K562 (cell line): ENCODE measurements around the gene SNX1. TPM values are rescaled to one million over a fixed set of nuclear protein-coding genes. Genes with fewer than 3 reads are reported as not detected.
"Not testable (repeated sequence)": the region's sequence is repeated elsewhere in the genome, so short reads cannot be mapped to it uniquely, and the experiment has no call there.

ENCODE experiments used
- ATAC-seq: fragments of 200-7000 bp; cut with Tn5 transposase; 3 replicates; pipeline ENCODE4 v1.9.1; 2020; ENCODE audit warnings: moderate library complexity
- BruUV-seq: library from RNA; stranded (reverse); fragments of 400-500 nt; replicated peaks from 2 replicates; lab custom pipeline; 2021; lab: Mats Ljungman, UMichigan
- CTCF ChIA-PET: fragments of 300-600 bp; formaldehyde crosslinking; extraction: SDS; loops from one replicate; lab custom pipeline; 2021; ENCODE audit warnings: low intra/inter-chr PET ratio; lab: Yijun Ruan, JAX
- POLR2A ChIA-PET: fragments of 300-600, 350-650 bp; sonication (Branson Sonifier 250); formaldehyde crosslinking; extraction: SDS; loops from one replicate; lab custom pipeline; 2021; ENCODE audit warnings: antibody characterized with exemption, inconsistent platforms; lab: Yijun Ruan, JAX
- DNase-seq, 4 experiments: peaks; one replicate each; pipeline versions ENCODE4 v3.0.0 to v3.0.0-alpha.2; 2011 to 2018; ENCODE audit warnings: low spot score in 3 of 4, mixed read lengths in 3 of 4; ENCODE audit errors: extremely low read depth in 1 of 4
- FAIRE-seq: peaks from 2 replicates; lab custom pipeline; 2011; peaks lifted over from hg19 to GRCh38; lab: Jason Lieb, UNC
- H2AFZ ChIP-seq: 2 replicates; pipeline ENCODE4 v1.6.0; 2011; ENCODE audit warnings: low read depth, low read length, control low read depth, inconsistent platforms
- H3K27ac ChIP-seq: fragments of 200-600 bp; 3 replicates; pipeline ENCODE4 v1.8.0; 2011; ENCODE audit warnings: low read depth, mild to moderate bottlenecking, control low read depth, inconsistent platforms, low read length, moderate library complexity, mixed read lengths; ENCODE audit errors: extremely low read depth
- H3K27me3 ChIP-seq, 2 experiments: fragments of 300-600 bp in 1 of 2; 2 replicates in 1 of 2; 3 replicates in 1 of 2; pipeline versions ENCODE4 v1.6.0 to v1.8.0; 2011; ENCODE audit warnings: inconsistent platforms in 2 of 2, low read length in 2 of 2, mild to moderate bottlenecking in 1 of 2, mixed read lengths in 1 of 2, moderate library complexity in 1 of 2; ENCODE audit not compliant: control insufficient read depth in 2 of 2, insufficient read depth in 2 of 2
- H3K36me3 ChIP-seq: fragments of 300-600 bp; 3 replicates; pipeline ENCODE4 v1.8.0; 2011; ENCODE audit warnings: mild to moderate bottlenecking, low read length, inconsistent platforms; ENCODE audit not compliant: control insufficient read depth, insufficient read depth
- H3K4me1 ChIP-seq, 2 experiments: fragments of 200-600 bp in 1 of 2; replicated peaks in 1 of 2; 2 replicates in 1 of 2; 3 replicates in 1 of 2; pipeline versions ENCODE4 v1.5.1 to v1.8.0; 2011; ENCODE audit warnings: inconsistent platforms in 2 of 2, low read length in 2 of 2, mild to moderate bottlenecking in 1 of 2, mixed read lengths in 1 of 2, moderate library complexity in 1 of 2; ENCODE audit not compliant: control insufficient read depth in 2 of 2, insufficient read depth in 2 of 2
- H3K4me2 ChIP-seq: 2 replicates; pipeline ENCODE4 v1.6.1; 2011; ENCODE audit warnings: low read length, control low read depth, inconsistent platforms, mixed read lengths; ENCODE audit not compliant: insufficient read depth
- H3K4me3 ChIP-seq: fragments of 200-600 bp; sonication (generic), shearing (Covaris generic); 2 replicates; pipeline ENCODE4 v1.5.1; 2016; ENCODE audit warnings: control low read depth, inconsistent platforms
- H3K79me2 ChIP-seq: fragments of 200-600 bp; 3 replicates; pipeline ENCODE4 v1.8.0; 2011; ENCODE audit warnings: low read length, inconsistent platforms; ENCODE audit not compliant: control insufficient read depth, insufficient read depth
- H3K9ac ChIP-seq, 2 experiments: 2 replicates each; pipeline versions ENCODE4 v1.6.0 to v1.6.1; 2011; ENCODE audit warnings: low read depth in 2 of 2, low read length in 2 of 2, control low read depth in 1 of 2, inconsistent platforms in 1 of 2, mild to moderate bottlenecking in 1 of 2, mixed read lengths in 1 of 2; ENCODE audit not compliant: insufficient read depth in 1 of 2
- H3K9me1 ChIP-seq: one replicate; pipeline ENCODE4 v1.6.0; 2011; ENCODE audit warnings: inconsistent platforms, mild to moderate bottlenecking, low read length, moderate library complexity; ENCODE audit not compliant: control insufficient read depth, insufficient read depth
- H3K9me3 ChIP-seq: replicated peaks from 2 replicates; pipeline ENCODE4 v1.5.1; 2011; ENCODE audit warnings: low read depth, low read length, inconsistent platforms; ENCODE audit not compliant: control insufficient read depth, insufficient read depth
- H4K20me1 ChIP-seq: replicated peaks from 2 replicates; pipeline ENCODE4 v1.6.1; 2011; ENCODE audit warnings: low read length, inconsistent platforms, mixed read lengths; ENCODE audit not compliant: control insufficient read depth, insufficient read depth
- CBFA2T3 ChIP-seq: fragments of 450-650 bp; IDR thresholded peaks from 2 replicates; pipeline ENCODE4 v1.6.1; 2017
- DPF2 ChIP-seq: fragments of 450-650 bp; IDR thresholded peaks from 2 replicates; pipeline ENCODE4 v1.6.1; 2016
- HDAC1 ChIP-seq, 2 experiments: fragments of 450-650 bp; IDR thresholded peaks; 2 replicates each; pipeline ENCODE4 v1.6.1; 2016 to 2017; ENCODE audit warnings: inconsistent platforms in 1 of 2, mild to moderate bottlenecking in 1 of 2, moderate library complexity in 1 of 2
- KDM1A ChIP-seq, 2 experiments: fragments of 450-650 bp; IDR thresholded peaks; 2 replicates each; pipeline ENCODE4 v1.6.1; 2016; ENCODE audit warnings: mild to moderate bottlenecking in 2 of 2
- ZNF12 ChIP-seq: sonication (generic); formaldehyde crosslinking; IDR thresholded peaks from 2 replicates; pipeline ENCODE4 v1.4.0; 2020; ENCODE audit warnings: mild to moderate bottlenecking, missing genetic modification reagents
- WGBS: fragments of 100-300 bp; shearing (Covaris generic); methylation state at CpG from one replicate; pipeline ENCODE4 v1.1.6; 2016; ENCODE audit warnings: low coverage, mixed read lengths; ENCODE audit not compliant: insufficient coverage; ENCODE audit errors: missing lambda C conversion rate; 5-methylcytosine and 5-hydroxymethylcytosine counted together
- in situ Hi-C: fragments of 300-500 bp; cut with MboI; formaldehyde crosslinking; loops from 4 replicates; pipeline ENCODE4 v1.15.0; 2018; ENCODE audit warnings: inconsistent platforms, mixed read lengths
- intact Hi-C: fragments of 100-400 bp; cut with micrococcal nuclease; formaldehyde crosslinking; loops from 2 replicates; pipeline ENCODE4 v1.14.2; 2022
- polyA plus RNA-seq, 8 experiments: library from polyadenylated mRNA; depleted of rRNA in 4 of 8; stranded (reverse) in 5 of 8; unstranded in 3 of 8; fragments of >200 nt; fragmentation: Nextera tagmentation in 2 of 8; fragmentation: Illumina TruSeq in 1 of 8; extraction: Ambion mirVana in 2 of 8; extraction: Trizol in 1 of 8; gene quantifications; 2 replicates each; pipeline versions ENCODE4 v1.2.1 to v1.2.3, GENCODE V29; 2011 to 2014; ENCODE audit warnings: inconsistent platforms in 1 of 8, missing spikeins in 1 of 8
- total RNA-seq, 7 experiments: library from RNA; depleted of rRNA in 6 of 7; stranded (reverse); fragments of >200 nt in 6 of 7; fragmentation: Illumina TruSeq in 2 of 7; extraction: Trizol in 2 of 7; gene quantifications; 2 replicates each; pipeline versions ENCODE4 v1.2.1 to v1.2.3, GENCODE V29; 2011 to 2021; ENCODE audit warnings: low replicate concordance in 1 of 7

SNX1 gene
- total and polyA plus RNA-seq, 9 of the 15 experiments (the other 6 are each of a cell fraction or from before 2014, with no cell fraction given) = 11.0 to 105 (median 59.9) TPM

GRCh38 chr15:64110108-64110701 lies 14.4 kb downstream of the SNX1 start:
- H3K9ac ChIP-seq, H3K27me3 ChIP-seq, H3K27ac ChIP-seq, BruUV-seq, H2AFZ ChIP-seq, DNase-seq, intact Hi-C loops, H3K4me3 ChIP-seq, H3K4me2 ChIP-seq, H3K9me3 ChIP-seq, FAIRE-seq, in situ Hi-C loops, H3K9me1 ChIP-seq: not testable (repeated sequence)
- 58% methylated on average over 4 of the region's 4 CpGs for WGBS
- ChIA-PET CTCF (interaction anchor here (0.6 kb wide), 1 partner anchor 500 kb away, joined by 3 read pairs; no protein-coding TSS in a partner anchor), POLR2A (interaction anchor here (0.5 to 1.2 kb wide), 6 partner anchors 8 to 217 kb away, joined by 3 to 5 read pairs (median 4); partner anchors contain the start of gene SNX1)
- Histone ChIP-seq H3K4me1 (peaks cover 3 to 17% of the 10 kb centered on the region in 2 experiments), H3K79me2 (peaks cover 69% of the 10 kb centered on the region), H3K36me3 (peaks cover 38% of the 10 kb centered on the region), H4K20me1 (peaks cover 25% of the 10 kb centered on the region)
- TF ChIP-seq CBFA2T3 (peak; percentile 43; the same call in 1 of the 2 replicates), ZNF12 (CRISPR knock-in tag) (peak; percentile 85), KDM1A (IDR thresholded peaks at IDR 0.05) (peak in 1 of 2 experiments; percentile 45; a peak in 3 of 4 replicates), HDAC1 (IDR thresholded peaks at IDR 0.05) (peak in 1 of 2 experiments; percentile 32; a peak in 1 of 4 replicates), DPF2 (0 out of 2 replicates have a peak, but pooled peaks have one; percentile 35)
- ATAC-seq = peak; percentile 48
